HepG2 (cell line): Measurements from ENCODE around the gene CHID1. TPM values are rescaled to one million over a fixed set of nuclear protein-coding genes. Genes with fewer than 3 reads are reported as not detected.
A peak's percentile ranks its signal among the peaks of the same experiment; 100 is the strongest.

Source experiments
- ATAC-seq: fragments of 200-7000 bp; cut with Tn5 transposase; 3 replicates; pipeline ENCODE4 v1.9.1; 2020; ENCODE audit warnings: mild to moderate bottlenecking, moderate library complexity
- BruUV-seq: library from RNA; stranded (reverse); fragments of 400-500 nt; replicated peaks from 2 replicates; lab custom pipeline; 2021; lab: Mats Ljungman, UMichigan
- CTCF ChIA-PET: fragments of 300-600 bp; formaldehyde crosslinking; extraction: SDS; loops from one replicate; lab custom pipeline; 2021; ENCODE audit warnings: low total read pairs, inconsistent platforms, low intra/inter-chr PET ratio; lab: Yijun Ruan, JAX
- POLR2A ChIA-PET: fragments of 350-600 bp; sonication (Branson Sonifier 250); formaldehyde crosslinking; loops from one replicate; lab custom pipeline; 2020; ENCODE audit warnings: antibody characterized with exemption, inconsistent platforms; lab: Yijun Ruan, JAX
- DNase-seq: peaks from one replicate; pipeline ENCODE4 v3.0.0-alpha.2; 2015; ENCODE audit warnings: low spot score
- FAIRE-seq: peaks from 3 replicates; lab custom pipeline; 2011; peaks lifted over from hg19 to GRCh38; lab: Jason Lieb, UNC
- H2AFZ ChIP-seq: one replicate; pipeline ENCODE4 v1.6.1; 2011; ENCODE audit warnings: low read length, inconsistent platforms
- H3K27ac ChIP-seq: fragments of 300-600 bp; 3 replicates; pipeline ENCODE4 v1.8.0; 2011; ENCODE audit warnings: mixed run types, mild to moderate bottlenecking, mixed read lengths, low read length, inconsistent platforms; ENCODE audit not compliant: insufficient read depth; ENCODE audit errors: extremely low read length
- H3K27me3 ChIP-seq, 2 experiments: fragments of 200-600 bp in 1 of 2; 2 replicates in 1 of 2; 3 replicates in 1 of 2; pipeline versions ENCODE4 v1.6.0 to v1.8.0; 2011; ENCODE audit warnings: low read length in 2 of 2, mild to moderate bottlenecking in 2 of 2, moderate library complexity in 2 of 2, inconsistent platforms in 1 of 2; ENCODE audit not compliant: insufficient read depth in 2 of 2, control insufficient read depth in 1 of 2
- H3K36me3 ChIP-seq, 2 experiments: fragments of 200-600 bp in 1 of 2; replicated peaks in 1 of 2; 2 replicates in 1 of 2; 3 replicates in 1 of 2; pipeline versions ENCODE4 v1.5.1 to v1.8.0; 2011; ENCODE audit warnings: low read length in 2 of 2, inconsistent platforms in 1 of 2; ENCODE audit not compliant: insufficient read depth in 2 of 2, control insufficient read depth in 1 of 2
- H3K4me1 ChIP-seq: 2 replicates; pipeline ENCODE4 v1.5.1; 2012; ENCODE audit warnings: low read length, inconsistent platforms; ENCODE audit not compliant: insufficient read depth
- H3K4me2 ChIP-seq: 2 replicates; pipeline ENCODE4 v1.6.0; 2011; ENCODE audit warnings: low read depth, low read length, inconsistent platforms
- H3K4me3 ChIP-seq, 3 experiments: fragments of 200-600 bp in 1 of 3; sonication (generic), shearing (Covaris generic) in 1 of 3; replicated peaks in 1 of 3; 2 replicates each; pipeline ENCODE4 v1.5.1; 2011 to 2016; ENCODE audit warnings: low read length in 3 of 3, inconsistent platforms in 2 of 3, low read depth in 2 of 3, mild to moderate bottlenecking in 2 of 3, control low read depth in 1 of 3, mixed read lengths in 1 of 3; ENCODE audit not compliant: insufficient read depth in 1 of 3
- H3K79me2 ChIP-seq: one replicate; pipeline ENCODE4 v1.6.1; 2011; ENCODE audit warnings: low read length, inconsistent platforms; ENCODE audit not compliant: insufficient read depth
- H3K9ac ChIP-seq: 2 replicates; pipeline ENCODE4 v1.6.0; 2011; ENCODE audit warnings: mild to moderate bottlenecking, low read depth, low read length, inconsistent platforms; ENCODE audit not compliant: insufficient read depth
- H3K9me3 ChIP-seq: 2 replicates; pipeline ENCODE4 v1.5.1; 2012; ENCODE audit warnings: mild to moderate bottlenecking, low read length
- H4K20me1 ChIP-seq: 2 replicates; pipeline ENCODE4 v1.6.0; 2011; ENCODE audit warnings: inconsistent platforms, mild to moderate bottlenecking, low read length, moderate library complexity; ENCODE audit not compliant: insufficient read depth
- DZIP1 ChIP-seq: sonication (generic); formaldehyde crosslinking; IDR thresholded peaks from 2 replicates; pipeline ENCODE4 v1.5.0; 2020; ENCODE audit warnings: mild to moderate bottlenecking, missing genetic modification reagents
- HHEX ChIP-seq: IDR thresholded peaks from 2 replicates; pipeline ENCODE4 v1.6.1; 2016; ENCODE audit warnings: control low read depth
- NFE2L1 ChIP-seq: sonication (generic); formaldehyde crosslinking; IDR thresholded peaks from 2 replicates; pipeline ENCODE4 v1.4.0; 2020; ENCODE audit warnings: missing genetic modification reagents, mild to moderate bottlenecking, borderline replicate concordance
- NR0B2 ChIP-seq: sonication (generic); formaldehyde crosslinking; IDR thresholded peaks from 2 replicates; pipeline ENCODE4 v1.4.0; 2020; ENCODE audit warnings: mild to moderate bottlenecking, missing genetic modification reagents
- TCF7L2 ChIP-seq: IDR thresholded peaks from 2 replicates; pipeline ENCODE4 v1.6.1; 2011; ENCODE audit warnings: mild to moderate bottlenecking, low read depth, low read length, moderate library complexity
- WGBS: methylation state at CpG from one replicate; pipeline ENCODE4 v1.1.6; 2017; ENCODE audit warnings: low lambda C conversion rate; 5-methylcytosine and 5-hydroxymethylcytosine counted together
- in situ Hi-C: cut with HindIII; loops from 2 replicates; pipeline ENCODE4 v1.10.0; 2017; ENCODE audit warnings: low pct_unique_long_range_greater_than_20kb; ENCODE audit not compliant: extremely low pct_ligation_motif_present
- intact Hi-C: fragments of 100-400 bp; cut with micrococcal nuclease; formaldehyde crosslinking; loops from one replicate; pipeline ENCODE4 v1.10.0; 2022; ENCODE audit not compliant: unreplicated experiment
- polyA plus RNA-seq, 8 experiments: library from polyadenylated mRNA; depleted of rRNA in 3 of 8; stranded (reverse) in 7 of 8; unstranded in 1 of 8; fragments of >200 nt; fragmentation: Illumina TruSeq in 4 of 8; extraction: Trizol in 4 of 8; gene quantifications; 2 replicates each; pipeline versions ENCODE4 v1.2.1 to v1.2.3, GENCODE V29; 2011 to 2016; ENCODE audit warnings: low read depth in 4 of 8, missing spikeins in 1 of 8, mixed read lengths in 1 of 8; ENCODE audit not compliant: insufficient read depth in 1 of 8
- total RNA-seq, 5 experiments: library from RNA; depleted of rRNA; stranded (reverse); fragments of >200 nt; fragmentation: Illumina TruSeq; extraction: Trizol; gene quantifications; 2 replicates each; pipeline ENCODE4 v1.2.3, GENCODE V29; 2016; ENCODE audit warnings: low read depth in 1 of 5

Gene CHID1
- total and polyA plus RNA-seq, 2 of the 13 experiments (the other 11 are each of a cell fraction or from before 2014, with no cell fraction given), result 65.1 to 93.6 TPM

GRCh38 chr11:828506-829175 is 82.0 kb downstream of the CHID1 start:
- H3K4me2 ChIP-seq, result peak overlapping the region; percentile 91; the same call in 1 of the 2 replicates
- H3K9me3 ChIP-seq, result no peaks in the 10 kb centered on the region
- FAIRE-seq (no peak), ATAC-seq (no peak), DNase-seq (no peak)
- ChIA-PET CTCF (no interaction called here), POLR2A (interaction anchor here (1.8 to 16.1 kb wide), 3 partner anchors 10 to 19 kb away, joined by 9 to 264 read pairs (median 141); partner anchors contain the start of genes PNPLA2, POLR2L, RPLP2 and TSPAN4)
- no peaks in the 10 kb centered on the region for H4K20me1 ChIP-seq
- peak overlapping the region in 1 of 3 experiments; percentile 80; a peak in 1 of 6 replicates for H3K4me3 ChIP-seq
- TF ChIP-seq TCF7L2 (no peak), DZIP1 (CRISPR knock-in tag) (0 out of 2 replicates have a peak, but pooled peaks have one; percentile 10), NR0B2 (CRISPR knock-in tag) (no peak), NFE2L1 (CRISPR knock-in tag) (no peak), HHEX (CRISPR knock-in tag) (no peak)
- WGBS, result 82% methylated on average over 6 of the region's 21 CpGs
- no TSS peak for BruUV-seq
- H3K27ac ChIP-seq, result no peak overlapping the region
- peaks cover 2% of the 10 kb centered on the region for H3K79me2 ChIP-seq
- H2AFZ ChIP-seq, result no peak overlapping the region
- no peak overlapping the region for H3K9ac ChIP-seq
- H3K27me3 ChIP-seq, result no peaks in the 10 kb centered on the region
- peaks cover 1 to 12% of the 10 kb centered on the region in 2 experiments; a peak in 2 of 5 replicates for H3K36me3 ChIP-seq
- in situ Hi-C loops (no loop called here), intact Hi-C loops (no loop called here)
- H3K4me1 ChIP-seq, result peaks cover 71% of the 10 kb centered on the region
